Measurements from ENCODE around the gene BACH2. TPM values are rescaled to one million over a fixed set of nuclear protein-coding genes. Genes with fewer than 3 reads are reported as not detected.

The BACH2 gene
- polyA plus RNA-seq, 1 donor (not counting 4 experiments of a cell fraction or from before 2014, with no cell fraction given), result 0.50 TPM

GRCh38 chr6:89941031-89941762 lies 355.4 kb downstream of the BACH2 start:
- dilution Hi-C loops (cut with MboI; ENCODE audit: extremely low pct_ligation_motif_present, low sequenced_read_pairs), result no loop called here
- H3K27ac ChIP-seq (ENCODE audit: control insufficient read depth, insufficient read depth, low read length), result no peak overlapping the region
- H3K79me2 ChIP-seq (ENCODE audit: control insufficient read depth, insufficient read depth, low read length), result no peaks in the 10 kb centered on the region
- FAIRE-seq (no peak), DNase-seq (ENCODE audit: low read depth, low spot score) (no peak)
- H3K4me3 ChIP-seq (ENCODE audit: control insufficient read depth in 2 of 3, extremely low read depth in 1 of 3, insufficient read depth in 2 of 3, low read depth in 1 of 3, low read length in 3 of 3), result no peak overlapping the region
- H3K9ac ChIP-seq (ENCODE audit: control insufficient read depth, extremely low read depth, insufficient read depth, low read length), result no peak overlapping the region
- H2AFZ ChIP-seq (ENCODE audit: control insufficient read depth, low read length), result no peak overlapping the region
- no peaks in the 10 kb centered on the region for H3K9me1 ChIP-seq (ENCODE audit: control insufficient read depth, extremely low read depth, insufficient read depth, low read length)
- no peaks in the 10 kb centered on the region for H4K20me1 ChIP-seq (ENCODE audit: control insufficient read depth, extremely low read depth, insufficient read depth, low read length)
- no peaks in the 10 kb centered on the region for H3K36me3 ChIP-seq (ENCODE audit: control insufficient read depth in 2 of 2, extremely low read depth in 1 of 2, insufficient read depth in 2 of 2, low read length in 2 of 2)
- TF ChIP-seq CTCF (optimal IDR thresholded peaks at IDR 0.05 in 1 of 3, IDR thresholded peaks at IDR 0.05 in 1 of 3, conservative IDR thresholded peaks at IDR 0.05 in 1 of 3; ENCODE audit: extremely low read depth in 1 of 3, insufficient read depth in 2 of 3, low read length in 3 of 3), result no peak
- TF ChIP-seq EZH2 (IDR thresholded peaks at IDR 0.05; ENCODE audit: low read length), result no peak
- no peaks in the 10 kb centered on the region for H3K9me3 ChIP-seq (ENCODE audit: control insufficient read depth, low read depth, low read length)
- H3K27me3 ChIP-seq (ENCODE audit: control insufficient read depth, extremely low read depth, insufficient read depth, low read length), result no peaks in the 10 kb centered on the region
- H3K4me1 ChIP-seq (ENCODE audit: control insufficient read depth, extremely low read depth, insufficient read depth, low read length), result no peaks in the 10 kb centered on the region
- no peak overlapping the region for H3K4me2 ChIP-seq (ENCODE audit: control insufficient read depth, extremely low read depth, insufficient read depth, low read depth, low read length)

- no peaks in the 10 kb centered on the region for H3K79me2 ChIP-seq (ENCODE audit: control insufficient read depth, insufficient read depth, low read length)
- no peak overlapping the region for H3K4me2 ChIP-seq (ENCODE audit: control insufficient read depth, extremely low read depth, insufficient read depth, low read depth, low read length)
- TF ChIP-seq EZH2 (IDR thresholded peaks at IDR 0.05; ENCODE audit: low read length) (no peak), CTCF (optimal IDR thresholded peaks at IDR 0.05 in 1 of 3, IDR thresholded peaks at IDR 0.05 in 1 of 3, conservative IDR thresholded peaks at IDR 0.05 in 1 of 3; ENCODE audit: extremely low read depth in 1 of 3, insufficient read depth in 2 of 3, low read length in 3 of 3) (peak; percentile 69 to 86 (median 75))
- no peak overlapping the region for H3K9ac ChIP-seq (ENCODE audit: control insufficient read depth, extremely low read depth, insufficient read depth, low read length)
- no peak overlapping the region for H3K4me3 ChIP-seq (ENCODE audit: control insufficient read depth in 2 of 3, extremely low read depth in 1 of 3, insufficient read depth in 2 of 3, low read depth in 1 of 3, low read length in 3 of 3)
- no peak overlapping the region for H3K27ac ChIP-seq (ENCODE audit: control insufficient read depth, insufficient read depth, low read length)
- H3K9me1 ChIP-seq (ENCODE audit: control insufficient read depth, extremely low read depth, insufficient read depth, low read length), result no peaks in the 10 kb centered on the region
- no peaks in the 10 kb centered on the region for H3K4me1 ChIP-seq (ENCODE audit: control insufficient read depth, extremely low read depth, insufficient read depth, low read length)
- dilution Hi-C loops (cut with MboI; ENCODE audit: extremely low pct_ligation_motif_present, low sequenced_read_pairs), result no loop called here
- no peaks in the 10 kb centered on the region for H3K27me3 ChIP-seq (ENCODE audit: control insufficient read depth, extremely low read depth, insufficient read depth, low read length)
- peak overlapping the region; percentile 41 for H2AFZ ChIP-seq (ENCODE audit: control insufficient read depth, low read length)
- no peaks in the 10 kb centered on the region for H3K9me3 ChIP-seq (ENCODE audit: control insufficient read depth, low read depth, low read length)
- DNase-seq (ENCODE audit: low read depth, low spot score) (peak; percentile 35), FAIRE-seq (peak; percentile 92)
- no peaks in the 10 kb centered on the region for H4K20me1 ChIP-seq (ENCODE audit: control insufficient read depth, extremely low read depth, insufficient read depth, low read length)
- H3K36me3 ChIP-seq (ENCODE audit: control insufficient read depth in 2 of 2, extremely low read depth in 1 of 2, insufficient read depth in 2 of 2, low read length in 2 of 2), result no peaks in the 10 kb centered on the region
These were observed 356.2 kb downstream of the BACH2 start for GRCh38 chr6:89940225-89941027.

Data from keratinocyte (primary cell).